GM18861 (cell line): ENCODE measurements around the gene C1orf21.

Experiments
- ATAC-seq: cut with Tn5 transposase; IDR thresholded peaks from one replicate; pipeline ENCODE4 v1.9.1; 2021; ENCODE audit not compliant: unreplicated experiment

Gene C1orf21

DNA sequence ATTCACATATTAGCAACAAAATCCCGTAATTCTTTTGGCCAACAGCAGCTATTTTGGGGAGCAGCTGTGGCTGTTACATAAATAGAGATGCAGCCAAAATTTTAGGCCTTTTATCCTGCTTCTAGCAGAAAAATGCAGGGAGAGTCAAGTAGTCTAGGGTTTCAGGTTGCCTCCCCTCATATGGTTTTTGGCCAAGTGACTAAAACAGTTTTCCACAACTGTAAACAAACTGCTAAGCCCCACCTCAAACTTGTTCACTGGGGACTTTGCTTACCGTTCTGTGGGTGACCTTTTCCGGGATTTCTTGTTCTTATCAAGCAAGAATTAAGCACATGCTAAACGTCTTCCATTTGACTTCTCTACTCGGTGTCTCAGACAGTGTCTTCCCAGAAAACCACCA, 234.4 kb downstream of the C1orf21 start:
- ATAC-seq, result no peak

DNA sequence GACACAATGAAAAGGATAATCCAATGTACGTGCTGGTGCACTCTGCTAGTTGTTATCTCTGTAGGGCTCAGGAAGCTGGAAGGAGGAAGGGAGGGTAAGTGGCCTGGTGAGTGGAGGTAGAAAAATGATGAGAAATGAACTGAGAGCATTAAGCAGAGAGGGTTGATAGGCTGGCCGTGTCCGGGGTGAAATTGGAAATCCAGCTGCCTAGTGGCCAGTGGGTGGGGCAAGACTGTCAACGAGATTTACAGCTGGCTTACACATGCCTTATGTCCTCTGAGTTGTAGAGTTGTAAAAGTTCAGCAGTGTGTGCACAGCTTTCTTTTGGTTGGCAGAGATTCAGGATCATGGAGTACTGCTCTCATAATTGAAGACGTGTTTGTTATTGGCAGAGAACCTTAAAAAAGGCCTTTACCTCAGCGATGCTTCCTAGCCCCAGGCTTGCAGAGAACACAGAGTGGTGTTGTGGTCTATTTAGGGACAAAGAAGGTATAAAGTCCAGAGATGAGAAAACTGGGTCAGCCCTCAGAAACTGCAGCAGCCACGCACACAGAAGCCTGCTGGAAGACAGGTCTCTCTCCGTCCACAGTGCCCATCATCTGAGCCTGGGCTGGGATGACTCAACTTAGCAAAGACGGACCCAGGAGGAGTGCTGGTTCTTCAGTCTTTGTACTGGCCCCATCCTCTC, 235.5 kb downstream of the C1orf21 start:
- ATAC-seq, result no peak

DNA sequence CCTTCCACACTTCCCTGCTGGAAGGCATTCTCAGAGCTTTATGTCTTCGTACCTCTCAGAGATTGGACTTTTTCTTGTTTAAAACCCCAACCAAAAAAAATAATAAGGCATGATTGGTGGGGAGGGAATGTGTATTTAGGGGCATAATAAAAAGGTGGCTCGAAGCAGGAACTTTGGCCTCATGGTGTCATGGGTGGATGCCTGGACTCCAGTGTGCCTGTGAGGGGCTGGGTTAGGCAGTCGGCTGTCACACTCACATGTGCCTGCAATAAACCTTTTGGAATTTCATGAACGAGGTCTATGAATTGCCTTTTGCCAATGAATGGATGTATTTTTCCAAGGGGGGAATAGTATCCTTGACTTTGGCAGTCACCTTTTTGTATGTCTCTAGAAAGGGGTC, 236.6 kb downstream of the C1orf21 start:
- ATAC-seq, result no peak

DNA sequence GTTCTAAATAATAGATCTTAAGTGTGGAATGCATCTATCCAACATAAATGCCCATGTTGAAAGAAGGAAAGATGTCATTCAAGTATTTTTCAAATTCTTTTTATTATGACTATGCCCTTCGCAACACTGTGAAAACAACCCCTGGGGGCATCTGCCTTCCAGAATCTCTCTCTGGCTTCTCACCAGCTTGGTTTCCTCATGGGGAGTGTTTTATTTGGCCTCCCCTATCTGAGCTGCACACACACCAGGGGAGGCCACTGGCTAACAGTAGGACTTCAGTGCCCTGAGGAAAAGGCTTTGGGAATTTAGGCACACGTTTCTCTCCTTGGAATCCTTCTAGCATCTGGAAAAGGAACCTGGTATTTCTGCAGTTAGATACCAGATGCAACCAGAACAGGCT, 237.2 kb downstream of the C1orf21 start:
- ATAC-seq, result no peak

DNA sequence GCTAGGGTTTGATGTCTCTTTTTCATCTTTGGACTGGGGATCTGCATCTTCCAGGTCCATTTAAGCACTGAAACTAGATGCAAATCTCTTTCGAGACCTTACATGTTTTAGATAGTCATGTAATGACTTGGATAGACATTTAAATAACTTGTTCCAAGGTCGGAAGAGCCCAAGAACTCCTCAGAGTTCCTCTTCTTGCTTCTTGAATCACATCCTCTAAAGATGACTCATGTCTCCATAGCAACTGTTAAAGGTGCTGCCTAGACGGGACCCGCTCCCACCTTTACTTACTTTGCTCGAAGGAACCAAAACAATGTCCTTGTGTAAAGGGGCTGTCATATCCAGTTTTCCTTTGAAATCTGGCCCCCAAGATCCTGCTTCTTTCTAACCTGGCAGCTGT, 237.8 kb downstream of the C1orf21 start:
- ATAC-seq, result no peak

DNA sequence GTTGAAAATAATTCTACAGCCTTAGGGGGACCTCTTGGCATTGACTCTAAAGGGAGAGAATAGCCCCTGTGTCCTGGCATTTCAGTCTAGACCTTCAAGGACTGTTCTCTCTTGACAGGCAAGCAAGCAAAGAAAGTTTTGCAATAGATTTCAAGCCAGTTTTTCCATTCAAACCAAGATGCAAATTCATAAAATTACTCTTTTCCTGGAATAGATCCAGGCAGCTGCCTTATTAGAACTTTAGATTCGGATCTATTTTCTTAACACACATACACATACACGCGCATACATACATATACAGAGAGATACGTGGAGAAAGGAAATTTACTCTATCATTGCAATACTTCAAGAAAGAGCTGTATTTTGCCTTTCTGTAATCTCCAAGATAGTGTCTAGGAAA, 238.4 kb downstream of the C1orf21 start:
- ATAC-seq, result no peak

DNA sequence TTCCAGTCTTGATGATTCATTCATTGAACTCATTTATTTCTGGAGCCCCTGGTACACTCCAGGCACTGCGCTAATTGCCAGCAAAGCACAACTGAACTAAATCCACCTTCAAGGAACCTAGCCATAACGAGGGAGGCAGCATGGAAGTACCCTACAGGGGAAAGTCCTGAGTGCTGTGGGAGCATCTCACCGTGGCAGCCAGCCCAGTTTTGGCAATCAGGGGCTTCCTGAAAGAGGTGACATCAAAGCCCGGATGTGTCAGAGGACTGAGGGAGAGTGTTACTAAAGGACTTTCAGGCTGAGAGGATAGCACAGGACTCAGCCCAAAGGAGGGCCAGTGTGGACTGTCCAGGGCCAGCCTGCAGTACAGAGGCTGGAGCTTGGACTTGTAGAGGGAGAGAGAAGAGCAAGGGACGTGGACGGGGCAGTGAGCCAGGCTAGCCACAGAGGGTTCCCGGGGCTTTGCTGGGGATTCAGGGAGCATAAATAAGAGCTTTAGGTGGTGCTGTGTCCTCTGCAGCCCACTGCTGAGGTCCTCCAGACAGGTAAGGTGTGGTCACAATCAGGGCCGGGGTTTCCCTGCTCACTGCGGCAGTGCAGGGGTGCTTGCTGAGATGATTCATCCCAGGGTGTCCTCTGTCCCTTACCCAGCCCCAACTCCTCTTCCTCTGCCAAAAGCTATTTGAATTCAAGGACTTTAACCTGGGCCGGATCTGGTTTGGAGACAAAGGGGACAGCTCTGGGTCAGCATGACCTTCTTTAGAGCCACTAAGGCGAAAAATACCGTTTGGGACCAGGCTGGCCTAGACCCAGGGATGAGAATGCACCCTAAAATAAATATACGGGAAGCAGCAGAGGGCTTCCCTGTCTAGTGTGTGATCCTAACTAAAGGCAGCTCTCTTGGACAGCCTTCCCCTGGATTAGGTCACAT, 239.5 kb downstream of the C1orf21 start:
- no peak for ATAC-seq

DNA sequence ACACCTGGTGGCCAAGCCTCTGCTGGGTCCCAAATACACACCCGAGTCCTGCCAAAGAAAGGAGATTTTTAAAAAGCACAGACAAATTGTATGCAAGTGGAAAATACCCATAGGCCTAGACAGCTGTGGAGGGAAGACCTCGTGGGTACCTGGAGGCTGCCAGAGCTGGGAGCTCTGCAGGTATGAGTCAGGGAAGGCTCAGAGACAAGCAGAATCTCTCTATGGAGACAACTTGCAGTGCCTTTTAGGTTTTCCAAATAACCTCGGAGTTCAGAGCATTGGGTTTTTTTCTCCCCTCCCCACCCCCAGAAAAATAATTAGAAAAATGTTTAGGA, 240.1 kb downstream of the C1orf21 start:
- no peak for ATAC-seq

DNA sequence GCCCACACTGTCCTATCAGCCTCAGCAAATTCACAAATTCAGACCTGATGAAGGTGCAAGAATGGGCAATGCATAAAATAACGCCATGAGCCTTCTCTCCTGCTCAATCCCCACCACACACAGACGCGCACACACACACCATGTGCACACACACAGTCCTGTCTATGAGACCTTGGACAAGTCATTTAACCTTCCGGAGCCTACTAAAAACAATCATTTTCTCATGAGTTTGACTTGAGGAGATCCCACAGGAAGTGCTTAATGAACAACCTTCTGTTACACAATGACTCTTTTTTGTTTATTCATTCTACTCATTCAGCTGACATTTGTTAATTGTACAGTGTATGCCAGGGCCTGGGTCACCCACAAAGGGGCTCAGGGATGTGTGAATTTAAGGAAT, 242.4 kb downstream of the C1orf21 start:
- no peak for ATAC-seq

DNA sequence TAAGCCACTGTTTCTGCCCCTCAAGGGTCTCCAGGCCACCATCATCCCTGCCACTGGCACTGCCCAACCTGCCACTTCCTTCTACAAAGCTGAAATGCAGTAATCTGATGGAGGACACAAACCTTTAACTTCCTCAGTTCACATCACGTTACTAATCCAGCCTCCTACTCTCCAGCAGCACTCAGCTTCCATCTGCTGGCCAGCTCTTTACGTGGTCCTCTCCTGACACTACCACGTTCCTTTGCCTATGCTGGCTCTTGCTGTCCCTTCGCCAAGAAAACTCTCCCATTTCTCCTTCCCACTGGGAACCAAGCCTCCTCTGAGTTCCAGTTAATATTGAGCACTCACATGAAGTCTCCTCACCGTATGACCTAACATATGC, 243.8 kb downstream of the C1orf21 start:
- ATAC-seq, result no peak

DNA sequence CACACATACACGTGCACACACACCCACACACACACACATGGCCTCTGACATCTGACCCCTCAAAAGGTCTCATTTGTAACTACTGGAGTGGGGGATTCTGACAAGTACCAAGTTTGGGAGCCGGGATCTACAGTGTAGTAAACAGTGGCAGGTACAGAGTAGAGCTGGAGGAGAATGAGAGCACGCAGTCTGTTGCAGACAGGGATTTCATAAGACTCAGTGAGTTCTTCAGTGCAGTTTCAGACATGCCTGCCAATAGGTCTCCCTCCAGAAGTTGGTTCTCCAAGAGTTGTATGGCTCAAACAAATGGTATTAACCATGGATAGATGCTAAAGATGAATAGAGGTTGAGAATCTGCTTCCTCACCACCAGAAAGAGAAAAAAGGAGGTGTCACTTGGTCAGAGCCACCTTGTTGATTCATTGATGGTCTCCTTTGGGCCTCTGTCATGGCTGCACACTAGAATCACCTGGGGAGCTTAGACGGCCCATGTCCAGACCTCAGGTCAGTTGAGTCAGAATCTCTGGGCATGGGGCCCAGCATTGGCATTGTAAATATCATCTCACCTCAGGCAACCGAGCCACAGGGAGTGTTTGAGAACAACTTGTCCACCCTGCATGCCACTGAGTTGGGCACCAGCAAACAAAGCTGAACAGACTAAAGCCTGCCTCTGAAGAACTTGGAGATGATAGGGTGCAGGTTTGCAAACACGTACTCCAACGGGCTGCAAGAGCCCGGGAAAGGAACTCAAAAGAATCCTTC, 245.8 kb downstream of the C1orf21 start:
- no peak for ATAC-seq

DNA sequence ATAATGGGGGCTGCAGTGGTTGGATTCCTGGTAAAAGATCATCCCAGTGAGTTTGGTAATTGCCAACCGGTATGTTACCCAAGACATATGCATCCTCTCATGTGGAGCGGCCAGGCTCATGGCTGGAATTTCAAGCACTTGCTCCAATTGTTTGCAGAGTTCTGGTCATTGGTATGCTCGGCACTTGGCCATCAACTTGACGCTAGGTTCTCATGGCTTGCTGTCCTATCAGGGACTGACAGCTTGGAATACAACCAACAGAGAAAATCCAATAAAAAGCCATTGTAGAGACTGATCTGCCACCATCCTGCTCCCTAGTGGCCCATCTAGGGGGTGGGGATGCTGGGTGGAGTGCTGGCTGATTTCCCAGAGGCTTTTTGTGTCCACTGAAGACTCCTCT, 247.0 kb downstream of the C1orf21 start:
- no peak for ATAC-seq

DNA sequence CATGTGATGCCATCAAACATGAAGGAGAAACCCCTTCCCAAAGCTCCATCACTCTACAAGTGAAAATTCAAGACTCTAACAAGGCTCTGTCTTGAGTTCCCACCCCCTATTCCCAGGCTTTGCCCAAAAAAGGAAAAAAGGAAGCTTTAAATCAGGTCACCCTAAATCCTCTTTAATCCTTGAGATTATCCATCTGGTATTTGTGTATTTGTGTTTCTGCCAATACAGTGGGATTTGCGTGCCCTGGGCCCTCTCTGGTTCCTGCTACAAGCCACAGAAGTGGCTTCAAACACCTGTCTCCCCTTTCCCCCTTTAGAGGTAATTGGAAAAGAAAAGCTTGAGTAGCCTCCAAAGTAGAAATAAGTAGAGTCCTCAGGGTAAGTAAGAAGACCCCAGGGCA, 247.5 kb downstream of the C1orf21 start:
- ATAC-seq, result no peak

DNA sequence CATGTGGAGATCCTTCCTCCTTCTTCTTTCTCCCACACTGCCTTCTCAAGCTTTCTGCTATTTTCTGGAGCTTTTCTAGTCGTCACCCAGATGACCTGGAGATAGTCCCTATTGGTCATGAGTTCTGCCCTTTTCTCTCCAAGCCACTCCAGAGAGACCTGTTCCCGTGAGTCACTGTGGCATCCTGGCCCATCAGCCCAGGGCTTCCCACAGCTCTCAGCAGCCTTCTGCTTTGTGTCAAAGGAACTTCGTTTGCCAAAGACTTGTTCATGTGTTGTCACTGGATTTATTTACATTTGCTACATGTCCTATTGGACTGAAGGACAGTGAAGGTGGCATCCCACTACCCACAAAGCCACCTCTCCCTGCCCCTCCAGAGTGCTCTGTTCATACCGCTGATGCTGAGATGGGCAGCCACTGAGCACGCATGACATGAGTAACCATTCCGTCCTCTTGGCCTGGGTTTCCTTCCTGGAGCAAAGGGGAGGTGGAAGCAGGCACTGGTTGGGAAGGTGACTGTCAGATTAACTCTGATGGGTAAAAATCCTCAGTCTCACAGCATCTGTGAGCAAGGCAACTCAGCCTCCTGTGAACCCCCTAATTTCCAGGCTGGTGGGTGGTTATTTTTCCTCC, 248.6 kb downstream of the C1orf21 start:
- no peak for ATAC-seq

DNA sequence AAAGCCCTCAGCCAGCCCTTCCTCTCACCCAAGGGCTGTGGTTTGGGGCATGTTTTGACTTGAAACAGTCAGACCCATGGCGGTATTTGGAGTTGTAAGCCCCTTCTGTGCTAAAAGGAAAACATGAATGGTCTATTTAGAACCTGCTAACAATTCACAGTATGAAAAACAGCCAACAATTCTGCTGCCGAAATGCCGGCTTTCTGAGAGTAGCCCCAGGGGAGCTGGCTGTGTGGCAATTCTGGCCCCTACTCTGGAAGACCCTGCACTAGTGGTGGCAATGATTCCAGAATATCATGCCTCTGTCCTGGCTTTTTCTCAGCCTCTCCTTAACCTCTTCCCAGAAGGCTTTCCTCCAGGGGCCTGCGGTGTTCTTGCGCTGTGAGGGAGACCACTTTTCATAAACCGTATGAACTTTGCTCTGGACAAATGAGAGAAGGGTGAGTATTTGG, 249.2 kb downstream of the C1orf21 start:
- ATAC-seq, result no peak

DNA sequence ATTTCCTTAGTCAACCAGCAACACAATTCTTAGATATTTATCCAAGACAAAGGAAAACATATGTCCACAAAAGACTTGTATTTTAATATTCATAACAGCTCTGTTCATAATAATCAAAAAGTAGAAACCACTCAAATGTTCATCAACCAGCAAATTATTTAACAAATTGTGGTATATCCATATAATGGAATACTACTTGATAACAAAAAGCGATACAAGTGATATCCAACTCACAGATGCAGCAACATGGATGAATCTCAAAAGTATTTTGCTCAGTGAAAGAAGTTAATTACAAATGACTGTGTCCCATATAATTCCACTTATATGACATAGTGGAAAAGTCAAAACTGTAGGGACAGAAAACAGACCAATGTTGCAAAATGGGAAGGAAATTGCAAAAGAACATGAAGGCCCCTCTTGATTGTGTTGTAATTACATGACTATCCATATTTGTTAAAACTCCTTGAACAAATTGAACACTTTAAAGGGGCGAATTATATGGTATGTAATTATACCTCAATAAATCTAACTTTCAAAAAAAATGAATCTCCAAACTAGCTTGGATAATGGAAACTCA, 250.9 kb downstream of the C1orf21 start:
- ATAC-seq, result no peak

DNA sequence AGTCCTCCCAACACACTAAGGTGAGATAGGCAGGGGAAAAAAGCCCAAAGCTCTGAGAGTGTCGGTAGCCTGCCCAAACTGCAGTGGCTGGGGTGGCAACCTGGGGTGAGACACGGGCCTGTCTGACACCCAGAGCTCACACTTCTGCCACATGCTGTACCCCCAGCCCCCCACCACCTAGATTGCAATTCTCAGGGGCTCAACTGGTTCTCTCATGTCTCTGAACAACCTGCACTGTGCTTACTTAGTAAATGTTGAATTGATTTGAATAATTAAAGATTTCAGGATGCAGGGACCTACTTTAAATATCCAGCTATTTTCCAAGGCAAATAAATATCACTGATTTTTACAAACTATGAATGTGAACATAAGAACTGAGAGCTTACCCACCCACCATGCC, 252.4 kb downstream of the C1orf21 start:
- no peak for ATAC-seq

DNA sequence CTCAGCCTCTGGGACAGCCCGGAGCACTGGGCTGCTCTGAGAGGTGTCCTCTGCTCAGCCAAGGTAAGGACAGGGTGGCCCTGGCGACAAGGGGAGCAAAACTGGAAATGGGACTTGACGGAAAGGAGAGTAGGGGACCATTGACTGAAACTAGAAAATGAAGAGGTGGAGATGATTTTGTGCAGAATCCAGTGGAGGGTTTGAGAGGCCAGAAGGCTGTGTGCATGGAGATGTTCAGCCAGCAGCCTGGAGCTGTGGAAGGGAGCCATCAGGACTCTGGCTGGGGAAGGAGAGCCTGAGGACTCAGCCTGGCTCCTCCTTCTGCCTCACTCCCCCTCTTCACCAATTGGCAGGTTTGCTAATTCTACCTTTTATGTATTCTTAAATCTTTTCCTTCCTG, 253.7 kb downstream of the C1orf21 start:
- no peak for ATAC-seq

DNA sequence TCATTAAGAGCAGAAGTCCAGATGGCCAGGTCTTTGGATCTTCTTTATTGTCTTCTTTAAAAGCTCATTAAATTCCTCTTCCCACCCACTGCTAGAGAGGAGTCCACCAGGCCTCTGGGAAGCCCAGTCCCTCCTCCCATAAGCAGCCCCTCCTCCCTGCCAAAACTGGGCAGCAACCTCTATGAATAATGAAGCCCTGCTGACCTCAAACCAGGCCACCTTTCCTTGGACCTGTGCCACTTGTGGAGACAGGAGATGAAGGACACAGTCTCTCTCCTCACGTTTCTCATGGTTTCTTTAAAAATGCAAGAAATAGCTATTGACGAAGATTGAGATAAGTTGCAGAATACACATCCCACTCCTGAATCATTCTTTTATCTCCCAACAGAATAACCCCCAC, 255.1 kb downstream of the C1orf21 start:
- no peak for ATAC-seq

DNA sequence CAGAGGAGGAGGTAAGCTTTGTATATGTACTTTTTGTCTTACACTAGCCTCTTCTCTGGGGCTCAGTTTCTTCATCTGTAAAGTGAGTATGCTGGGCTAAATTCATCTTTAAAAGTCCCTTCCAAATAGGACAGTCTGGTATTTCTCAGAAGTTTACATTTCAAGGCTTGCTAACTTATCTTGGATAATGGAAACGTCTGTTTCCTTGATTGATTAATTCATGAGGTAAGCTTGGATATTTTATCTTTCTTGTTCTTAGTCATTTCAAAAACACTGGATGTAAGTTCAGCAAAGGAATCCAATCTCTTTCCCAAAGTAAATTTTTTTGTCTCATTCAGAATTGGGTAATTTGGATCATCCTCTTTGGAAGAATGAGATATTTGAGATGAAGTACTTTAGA, 256.8 kb downstream of the C1orf21 start:
- no peak for ATAC-seq

DNA sequence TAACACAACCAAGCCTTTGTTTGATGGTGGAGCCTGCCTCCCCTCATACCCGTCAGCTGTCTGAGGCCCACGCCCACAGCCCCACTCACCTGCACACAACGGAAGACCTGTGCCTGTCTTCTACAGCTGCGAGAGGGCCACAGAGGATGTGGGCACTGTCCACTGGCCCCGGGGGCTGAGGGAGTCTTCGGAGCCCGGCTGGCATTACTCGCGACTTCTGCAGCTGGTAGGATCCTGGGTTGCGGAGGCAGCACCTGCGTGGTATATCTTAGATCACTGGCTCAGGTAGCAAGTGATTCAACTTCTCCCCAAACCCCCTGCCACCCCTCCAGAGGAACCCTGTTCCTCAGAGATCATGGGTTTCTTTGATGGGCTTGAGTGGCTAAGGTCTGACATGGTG, 257.9 kb downstream of the C1orf21 start:
- no peak for ATAC-seq
